ENCODE measurements around the gene FIGN. TPM values are rescaled to one million over a fixed set of nuclear protein-coding genes. Genes with fewer than 3 reads are reported as not detected.
A peak's percentile ranks its signal among the peaks of the same experiment; 100 is the strongest.

The FIGN gene
- total RNA-seq, 4 donors from 2014 or later: 0.42 to 3.1 (median 1.3) TPM

DNA sequence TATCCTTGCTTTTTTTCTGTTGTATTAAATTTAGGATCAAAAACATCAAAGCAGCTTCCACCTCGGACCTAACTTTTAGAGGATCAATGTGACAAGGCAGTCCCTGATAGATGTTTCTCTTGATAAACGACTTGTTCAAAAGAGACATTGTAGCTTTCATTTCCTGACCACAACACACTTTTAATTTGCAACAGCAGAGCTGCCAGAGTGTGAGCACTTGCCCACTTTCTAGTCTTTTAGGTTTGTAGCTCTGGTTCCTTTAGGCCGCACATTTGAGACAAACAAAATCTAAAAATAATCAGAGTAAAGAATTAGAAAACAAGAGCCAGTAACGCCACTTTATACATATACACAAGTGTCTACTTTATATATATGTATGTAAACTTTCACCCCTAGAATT lies 3.1 kb downstream of the FIGN start:
- DNase-seq (no peak), ATAC-seq (no peak)
- TF ChIP-seq, protein P1, sequence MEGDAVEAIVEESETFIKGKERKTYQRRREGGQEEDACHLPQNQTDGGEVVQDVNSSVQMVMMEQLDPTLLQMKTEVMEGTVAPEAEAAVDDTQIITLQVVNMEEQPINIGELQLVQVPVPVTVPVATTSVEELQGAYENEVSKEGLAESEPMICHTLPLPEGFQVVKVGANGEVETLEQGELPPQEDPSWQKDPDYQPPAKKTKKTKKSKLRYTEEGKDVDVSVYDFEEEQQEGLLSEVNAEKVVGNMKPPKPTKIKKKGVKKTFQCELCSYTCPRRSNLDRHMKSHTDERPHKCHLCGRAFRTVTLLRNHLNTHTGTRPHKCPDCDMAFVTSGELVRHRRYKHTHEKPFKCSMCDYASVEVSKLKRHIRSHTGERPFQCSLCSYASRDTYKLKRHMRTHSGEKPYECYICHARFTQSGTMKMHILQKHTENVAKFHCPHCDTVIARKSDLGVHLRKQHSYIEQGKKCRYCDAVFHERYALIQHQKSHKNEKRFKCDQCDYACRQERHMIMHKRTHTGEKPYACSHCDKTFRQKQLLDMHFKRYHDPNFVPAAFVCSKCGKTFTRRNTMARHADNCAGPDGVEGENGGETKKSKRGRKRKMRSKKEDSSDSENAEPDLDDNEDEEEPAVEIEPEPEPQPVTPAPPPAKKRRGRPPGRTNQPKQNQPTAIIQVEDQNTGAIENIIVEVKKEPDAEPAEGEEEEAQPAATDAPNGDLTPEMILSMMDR (IDR thresholded peaks at IDR 0.05 in 4 of 5, conservative IDR thresholded peaks at IDR 0.05 in 1 of 5): no peak
- no peak for TF ChIP-seq POLR2A (IDR thresholded peaks at IDR 0.05)
- no peaks in the 10 kb centered on the region for H3K36me3 ChIP-seq
- H3K9me3 ChIP-seq: no peaks in the 10 kb centered on the region
- intact Hi-C loops (cut with DNase I; ENCODE audit: low total_unique reads) (loop anchor here (5.0 kb wide), 1 partner anchor 385 kb away; no protein-coding TSS in a partner anchor), in situ Hi-C loops (cut with MboI; ENCODE audit: low sequenced_read_pairs in 4 of 4) (no loop called here)
- peaks cover 0 to 6% of the 10 kb centered on the region in 2 donors for H3K4me1 ChIP-seq
- no peaks in the 10 kb centered on the region for H3K27me3 ChIP-seq
- H3K27ac ChIP-seq: peak overlapping the region; percentile 86 to 92 (median 88)
- peak overlapping the region; percentile 70 to 78 (median 77) for H3K4me3 ChIP-seq

DNA sequence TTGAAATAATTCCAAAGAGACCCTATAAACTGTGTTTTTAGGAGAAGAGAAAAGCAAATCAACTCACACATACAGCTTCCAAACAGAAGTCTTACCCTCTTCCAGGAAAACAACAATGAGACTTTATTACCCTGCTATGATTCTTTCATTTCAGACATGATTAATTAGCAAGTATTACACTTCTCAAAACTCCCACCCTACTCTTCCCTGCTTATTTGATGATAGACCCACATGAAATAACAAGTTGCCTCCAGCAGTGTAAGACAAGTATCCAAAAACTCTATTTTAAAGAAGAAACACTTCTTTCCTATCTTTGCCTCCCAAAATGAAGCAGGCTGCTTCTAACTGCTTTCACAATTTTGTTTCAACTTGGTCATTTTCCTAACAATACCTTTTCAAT lies 4.1 kb downstream of the FIGN start:
- intact Hi-C loops (cut with DNase I; ENCODE audit: low total_unique reads): loop anchor here (5.0 kb wide), 1 partner anchor 384 kb away; no protein-coding TSS in a partner anchor
- Histone ChIP-seq H3K27me3 (no peaks in the 10 kb centered on the region), H3K27ac (peak overlapping the region; percentile 86 to 92 (median 88)), H3K36me3 (no peaks in the 10 kb centered on the region), H3K4me3 (peak overlapping the region in 3 of 4 donors; percentile 70 to 78 (median 77)), H3K9me3 (no peaks in the 10 kb centered on the region), H3K4me1 (peaks cover 0 to 6% of the 10 kb centered on the region in 2 donors)
- in situ Hi-C loops (cut with MboI; ENCODE audit: low sequenced_read_pairs in 4 of 4): no loop called here
- ATAC-seq: no peak
- TF ChIP-seq, protein P1 (IDR thresholded peaks at IDR 0.05 in 4 of 5, conservative IDR thresholded peaks at IDR 0.05 in 1 of 5): no peak
- no peak for TF ChIP-seq POLR2A (IDR thresholded peaks at IDR 0.05)
- DNase-seq: no peak

DNA sequence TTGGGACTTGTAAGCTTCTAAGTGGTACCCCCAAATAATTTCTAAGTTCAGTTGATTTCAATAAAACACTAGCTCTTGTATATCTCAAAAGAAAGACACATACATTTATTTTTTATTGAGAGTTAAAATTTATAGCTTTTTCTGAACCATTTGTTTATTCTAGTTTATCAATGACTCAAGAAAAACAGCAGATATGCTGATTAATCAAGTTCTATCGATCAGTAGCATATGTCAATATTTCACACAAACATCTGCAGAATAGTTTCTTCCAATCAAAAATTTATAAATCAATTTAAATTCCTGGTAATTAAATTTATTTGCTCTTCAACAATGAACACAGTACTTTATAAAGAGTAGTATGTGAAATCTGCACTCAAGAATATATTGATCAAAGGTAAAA lies 5.3 kb downstream of the FIGN start:
- H3K27ac ChIP-seq: peak overlapping the region; percentile 12 to 92 (median 87)
- DNase-seq (no peak), ATAC-seq (no peak)
- TF ChIP-seq, protein P1 (IDR thresholded peaks at IDR 0.05 in 4 of 5, conservative IDR thresholded peaks at IDR 0.05 in 1 of 5): no peak
- TF ChIP-seq POLR2A (IDR thresholded peaks at IDR 0.05): no peak
- intact Hi-C loops (cut with DNase I; ENCODE audit: low total_unique reads): loop anchor here (5.0 kb wide), 1 partner anchor 383 kb away; no protein-coding TSS in a partner anchor
- peak overlapping the region in 2 of 4 donors; percentile 0 to 3 for H3K4me3 ChIP-seq
- no peaks in the 10 kb centered on the region for H3K36me3 ChIP-seq
- no peaks in the 10 kb centered on the region for H3K27me3 ChIP-seq
- no peaks in the 10 kb centered on the region for H3K9me3 ChIP-seq
- H3K4me1 ChIP-seq: peaks cover 0 to 6% of the 10 kb centered on the region in 2 donors
- in situ Hi-C loops (cut with MboI; ENCODE audit: low sequenced_read_pairs in 4 of 4): no loop called here

DNA sequence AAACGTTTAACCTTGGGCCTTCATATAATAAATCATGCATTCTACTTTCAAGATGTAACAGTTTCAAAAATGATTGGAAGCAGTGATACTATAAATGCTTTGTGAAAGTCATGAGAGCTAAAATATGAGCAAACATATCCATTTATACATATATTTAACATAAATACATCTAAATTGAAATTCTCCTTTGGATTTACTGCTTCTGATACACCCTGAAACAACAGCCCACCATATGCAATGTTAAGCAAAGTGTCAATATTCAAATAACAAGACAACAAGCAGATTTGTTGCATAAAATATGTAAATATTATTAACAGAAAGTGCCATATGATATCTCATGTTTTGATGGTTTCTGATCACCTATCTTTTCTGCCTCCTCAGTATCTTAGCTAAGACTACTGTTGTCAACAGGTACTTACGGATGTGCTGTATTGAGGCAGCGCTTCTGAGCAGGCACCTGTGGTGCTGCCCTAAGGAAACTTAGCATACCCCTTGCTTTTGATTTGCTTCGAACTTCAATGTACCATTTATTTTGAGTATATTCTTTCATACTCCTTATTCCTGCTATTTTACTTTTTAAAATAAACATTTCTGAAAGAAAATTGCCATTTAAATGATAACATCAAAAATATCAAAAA lies 6.1 kb downstream of the FIGN start:
- Histone ChIP-seq H3K4me3 (no peak overlapping the region), H3K27me3 (no peaks in the 10 kb centered on the region), H3K27ac (peak overlapping the region in 1 of 4 donors; percentile 92), H3K4me1 (peaks cover 0 to 6% of the 10 kb centered on the region in 2 donors), H3K36me3 (no peaks in the 10 kb centered on the region), H3K9me3 (no peaks in the 10 kb centered on the region)
- in situ Hi-C loops (cut with MboI; ENCODE audit: low sequenced_read_pairs in 4 of 4) (no loop called here), intact Hi-C loops (cut with DNase I; ENCODE audit: low total_unique reads) (loop anchor here (5.0 kb wide), 1 partner anchor 382 kb away; no protein-coding TSS in a partner anchor)
- TF ChIP-seq, protein P1 (IDR thresholded peaks at IDR 0.05 in 4 of 5, conservative IDR thresholded peaks at IDR 0.05 in 1 of 5): no peak
- no peak for DNase-seq
- no peak for ATAC-seq

Measured in gastrocnemius medialis (tissue), 4 donors.